Ascending aorta (tissue), 2 donors: ENCODE results near the gene HOXC6. TPM values are rescaled to one million over a fixed set of nuclear protein-coding genes. Genes with fewer than 3 reads are reported as not detected.

Experiments used
- DNase-seq, 2 donors: peaks; one replicate each; pipeline ENCODE4 v3.0.0-alpha.2; 2019; ENCODE audit warnings: low spot score in 2 of 2
- H3K27ac ChIP-seq, 2 donors: fragments of 200-600 bp; sonication (generic); one replicate each; pipeline ENCODE4 v1.5.1; 2016 to 2017; ENCODE audit warnings: mild to moderate bottlenecking in 1 of 2
- H3K27me3 ChIP-seq: fragments of 200-600 bp; sonication (generic); one replicate; pipeline ENCODE4 v1.5.1; 2017
- H3K36me3 ChIP-seq, 2 donors: fragments of 200-600 bp; sonication (generic); one replicate each; pipeline ENCODE4 v1.5.1; 2016
- H3K4me1 ChIP-seq, 2 donors: fragments of 200-600 bp; sonication (generic); one replicate each; pipeline ENCODE4 v1.5.1; 2016 to 2017; ENCODE audit warnings: mild to moderate bottlenecking in 1 of 2
- H3K4me3 ChIP-seq, 2 donors: fragments of 200-600 bp; sonication (generic); one replicate each; pipeline ENCODE4 v1.5.1; 2016 to 2017; ENCODE audit warnings: mild to moderate bottlenecking in 1 of 2
- H3K9me3 ChIP-seq, 2 donors: fragments of 200-600 bp; sonication (generic); one replicate each; pipeline ENCODE4 v1.5.1; 2016
- intact Hi-C: fragments of 100-400 bp; cut with DNase I; formaldehyde crosslinking; loops from one replicate; pipeline ENCODE4 v1.15.1; 2023
- total RNA-seq: library from RNA; depleted of rRNA; stranded (reverse); fragments of >200 nt; gene quantifications from one replicate; pipeline ENCODE4 v1.1.0, GENCODE V29; 2016
- TF ChIP-seq, protein P1 (sequence below), 3 experiments: fragments of 200-600 bp in 2 of 3; fragments of 450-650 bp in 1 of 3; sonication (generic) in 2 of 3; IDR thresholded peaks; one replicate each; pipeline ENCODE4 v1.5.1; 2016 to 2019; ENCODE audit warnings: antibody characterized with exemption in 3 of 3, mild to moderate bottlenecking in 1 of 3, moderate library complexity in 1 of 3

The HOXC6 gene
- total RNA-seq, 1 donor from 2014 or later, result 7.6 TPM

DNA sequence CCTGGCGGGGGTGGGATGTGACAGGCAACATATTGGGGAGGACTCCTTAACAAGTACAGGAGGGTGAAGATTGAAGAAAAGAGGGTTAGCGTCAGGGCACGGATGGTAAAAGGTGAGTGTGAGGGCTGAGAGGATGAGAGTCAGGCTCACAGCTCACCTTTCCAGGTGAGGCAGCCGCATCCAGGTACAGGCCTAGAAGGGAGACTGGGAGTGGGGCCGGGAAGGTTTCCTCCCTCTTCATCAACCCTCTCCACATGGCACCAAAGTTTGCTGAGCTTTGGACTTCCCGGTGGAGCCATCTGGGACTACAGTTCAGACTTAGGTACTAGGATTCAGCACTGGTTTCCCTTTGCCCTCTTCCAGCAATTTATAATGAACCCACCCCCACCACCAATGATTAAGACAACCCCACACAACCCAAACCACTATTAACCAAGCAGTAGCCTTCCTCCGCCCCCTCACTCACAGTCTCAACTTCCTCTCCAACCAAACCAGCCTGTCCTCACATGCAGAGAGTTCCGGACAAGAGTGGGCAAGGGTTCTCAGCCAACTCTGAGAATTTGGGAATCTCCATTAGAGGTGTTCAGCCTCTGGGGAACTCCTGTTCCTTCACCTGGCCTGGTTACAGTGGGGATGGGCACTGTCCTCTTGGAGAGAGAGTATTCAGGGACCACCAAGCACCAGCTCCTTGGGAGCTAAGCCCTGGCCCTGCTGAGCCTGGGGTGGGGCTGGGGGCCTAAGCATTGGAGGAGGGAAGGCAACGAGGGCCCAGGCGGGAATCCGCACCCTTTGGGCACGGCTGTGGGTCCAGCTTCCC is 23.0 kb downstream of the HOXC6 start:
- TF ChIP-seq, protein P1, sequence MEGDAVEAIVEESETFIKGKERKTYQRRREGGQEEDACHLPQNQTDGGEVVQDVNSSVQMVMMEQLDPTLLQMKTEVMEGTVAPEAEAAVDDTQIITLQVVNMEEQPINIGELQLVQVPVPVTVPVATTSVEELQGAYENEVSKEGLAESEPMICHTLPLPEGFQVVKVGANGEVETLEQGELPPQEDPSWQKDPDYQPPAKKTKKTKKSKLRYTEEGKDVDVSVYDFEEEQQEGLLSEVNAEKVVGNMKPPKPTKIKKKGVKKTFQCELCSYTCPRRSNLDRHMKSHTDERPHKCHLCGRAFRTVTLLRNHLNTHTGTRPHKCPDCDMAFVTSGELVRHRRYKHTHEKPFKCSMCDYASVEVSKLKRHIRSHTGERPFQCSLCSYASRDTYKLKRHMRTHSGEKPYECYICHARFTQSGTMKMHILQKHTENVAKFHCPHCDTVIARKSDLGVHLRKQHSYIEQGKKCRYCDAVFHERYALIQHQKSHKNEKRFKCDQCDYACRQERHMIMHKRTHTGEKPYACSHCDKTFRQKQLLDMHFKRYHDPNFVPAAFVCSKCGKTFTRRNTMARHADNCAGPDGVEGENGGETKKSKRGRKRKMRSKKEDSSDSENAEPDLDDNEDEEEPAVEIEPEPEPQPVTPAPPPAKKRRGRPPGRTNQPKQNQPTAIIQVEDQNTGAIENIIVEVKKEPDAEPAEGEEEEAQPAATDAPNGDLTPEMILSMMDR (IDR thresholded peaks at IDR 0.05), result no peak
- H3K4me1 ChIP-seq, result peaks cover 0 to 10% of the 10 kb centered on the region in 2 donors
- no peak overlapping the region for H3K4me3 ChIP-seq
- no peak for DNase-seq
- H3K27me3 ChIP-seq, result no peaks in the 10 kb centered on the region
- H3K27ac ChIP-seq, result no peak overlapping the region
- intact Hi-C loops, result no loop called here
- H3K36me3 ChIP-seq, result no peaks in the 10 kb centered on the region
- no peaks in the 10 kb centered on the region for H3K9me3 ChIP-seq

DNA sequence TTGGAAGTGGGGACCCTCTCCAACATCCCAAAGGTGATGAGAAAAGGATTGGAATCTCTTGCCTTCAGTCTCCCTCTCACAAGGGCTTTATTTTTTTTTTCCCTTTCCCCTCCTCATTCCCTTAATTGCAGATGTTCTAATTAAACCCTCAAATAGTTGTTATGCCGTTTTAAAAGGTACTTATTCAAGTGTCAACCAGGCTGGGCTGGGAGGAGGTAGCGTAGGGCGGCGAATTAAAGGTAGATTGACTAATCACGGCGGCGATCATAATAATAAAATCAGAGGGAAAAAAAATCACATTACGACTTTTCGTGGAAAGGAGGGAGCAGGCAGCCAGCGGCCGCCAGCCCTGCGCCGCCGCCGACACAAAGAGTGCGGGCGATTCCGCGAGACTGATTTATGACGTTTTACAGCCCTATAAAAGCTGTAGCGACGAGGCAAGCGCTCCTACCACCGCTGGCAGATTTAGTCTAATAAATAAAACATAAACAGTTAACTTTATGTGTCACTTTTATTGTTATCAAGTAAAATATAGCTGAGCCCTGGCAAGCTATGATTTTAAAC is 23.7 kb downstream of the HOXC6 start:
- peak overlapping the region in 1 of 2 donors; percentile 80 for H3K4me3 ChIP-seq
- no peak overlapping the region for H3K27ac ChIP-seq
- TF ChIP-seq, protein P1 (IDR thresholded peaks at IDR 0.05), result no peak
- peaks cover 0 to 10% of the 10 kb centered on the region in 2 donors for H3K4me1 ChIP-seq
- no peak for DNase-seq
- intact Hi-C loops, result no loop called here
- no peaks in the 10 kb centered on the region for H3K27me3 ChIP-seq
- H3K36me3 ChIP-seq, result no peaks in the 10 kb centered on the region
- no peaks in the 10 kb centered on the region for H3K9me3 ChIP-seq

DNA sequence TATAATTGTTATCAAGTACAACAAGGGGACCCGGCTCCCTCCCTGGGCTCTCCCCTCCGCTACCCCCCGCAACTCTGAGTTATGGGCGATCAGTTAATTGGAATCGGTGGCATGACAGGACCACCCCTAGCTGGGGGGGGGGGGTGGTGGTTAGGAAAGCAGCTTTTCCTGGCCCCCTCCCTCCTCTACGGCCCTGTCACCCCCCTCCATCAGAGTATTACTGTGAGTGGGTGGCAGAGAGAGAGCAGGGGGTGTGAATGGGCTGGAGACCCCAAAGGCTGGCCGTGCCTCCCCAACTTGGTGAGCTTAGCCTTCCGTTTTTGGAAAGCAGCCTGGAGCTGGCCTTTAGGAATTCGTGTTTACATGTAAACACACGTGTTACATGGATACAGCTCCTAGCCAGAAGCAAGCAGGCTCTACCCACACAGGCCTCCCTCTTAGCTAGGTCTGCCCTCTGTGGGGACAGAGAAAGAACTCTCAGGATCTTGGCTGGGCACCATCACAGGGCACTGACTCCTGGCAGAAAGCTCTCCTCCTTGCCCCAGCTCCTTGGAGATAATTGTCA is 24.3 kb downstream of the HOXC6 start:
- Histone ChIP-seq H3K9me3 (no peaks in the 10 kb centered on the region), H3K36me3 (no peaks in the 10 kb centered on the region), H3K4me1 (peaks cover 0 to 10% of the 10 kb centered on the region in 2 donors), H3K4me3 (peak overlapping the region; percentile 53 to 80), H3K27ac (peak overlapping the region in 1 of 2 donors; percentile 66), H3K27me3 (no peaks in the 10 kb centered on the region)
- intact Hi-C loops, result no loop called here
- no peak for DNase-seq
- TF ChIP-seq, protein P1 (IDR thresholded peaks at IDR 0.05), result no peak

DNA sequence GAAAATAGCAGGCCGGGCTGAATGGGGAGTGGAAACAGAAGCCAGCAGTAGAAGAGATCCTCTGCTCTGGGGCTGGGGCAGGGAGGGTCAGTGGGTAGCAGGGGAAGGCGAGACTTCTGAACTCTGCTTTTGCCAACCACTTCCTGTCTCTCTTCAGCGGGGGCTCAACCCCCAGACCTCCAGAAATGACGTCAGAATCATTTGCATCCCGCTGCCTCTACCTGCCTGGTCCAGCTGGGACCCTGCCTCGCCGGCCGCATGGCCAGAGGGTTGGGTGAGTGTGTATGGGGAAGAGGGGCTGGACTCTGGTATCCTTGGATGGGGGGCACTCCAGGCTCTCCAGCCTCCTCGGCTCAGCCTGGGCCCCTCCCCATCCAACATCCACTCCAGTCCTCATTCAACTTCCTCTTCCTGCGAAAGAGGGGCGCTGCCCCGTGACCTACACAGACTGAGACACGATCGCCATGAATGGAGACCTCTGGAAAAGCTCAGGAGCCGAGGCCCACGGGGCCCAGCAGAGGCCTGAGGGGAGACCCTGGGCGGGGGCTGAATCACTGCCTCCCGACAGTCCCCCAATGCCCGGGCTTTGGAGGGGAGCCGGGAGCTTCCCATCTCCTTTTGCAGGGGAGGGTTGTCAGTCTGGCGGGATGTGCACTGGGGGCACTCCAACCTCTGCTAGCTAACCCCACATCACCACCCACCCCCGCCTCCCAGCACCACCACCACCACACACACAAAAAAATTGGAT is 24.9 kb downstream of the HOXC6 start:
- Histone ChIP-seq H3K27me3 (no peaks in the 10 kb centered on the region), H3K36me3 (no peaks in the 10 kb centered on the region), H3K27ac (peak overlapping the region; percentile 39 to 66), H3K4me1 (peaks cover 0 to 10% of the 10 kb centered on the region in 2 donors), H3K9me3 (no peaks in the 10 kb centered on the region), H3K4me3 (peak overlapping the region; percentile 53 to 80)
- TF ChIP-seq, protein P1 (IDR thresholded peaks at IDR 0.05), result no peak
- no peak for DNase-seq
- intact Hi-C loops, result no loop called here
